GM23248 (cell line): Measurements from ENCODE around the gene TRMT1L. TPM values are rescaled to one million over a fixed set of nuclear protein-coding genes. Genes with fewer than 3 reads are reported as not detected.

Source experiments
- DNase-seq: peaks from one replicate; pipeline ENCODE4 v3.0.0-alpha.2; 2015
- H2AFZ ChIP-seq: fragments of 200-600 bp; sonication (generic); 2 replicates; pipeline ENCODE4 v1.6.1; 2016; ENCODE audit warnings: antibody characterized with exemption
- H3F3A ChIP-seq: fragments of 200-600 bp; sonication (generic); 2 replicates; pipeline ENCODE4 v1.6.1; 2016; ENCODE audit warnings: mild to moderate bottlenecking, antibody characterized with exemption, mixed run types; ENCODE audit not compliant: insufficient read depth
- H3K27ac ChIP-seq: fragments of 200-600 bp; sonication (generic); 2 replicates; pipeline ENCODE4 v1.5.1; 2016; ENCODE audit warnings: mild to moderate bottlenecking
- H3K27me3 ChIP-seq: fragments of 200-600 bp; sonication (generic); replicated peaks from 2 replicates; pipeline ENCODE4 v1.6.1; 2016; ENCODE audit warnings: mild to moderate bottlenecking; ENCODE audit not compliant: insufficient read depth
- H3K36me3 ChIP-seq: fragments of 200-600 bp; sonication (generic); 2 replicates; pipeline ENCODE4 v1.6.1; 2016; ENCODE audit warnings: low read depth, mild to moderate bottlenecking
- H3K4me1 ChIP-seq: fragments of 200-600 bp; sonication (generic); 2 replicates; pipeline ENCODE4 v1.6.1; 2016; ENCODE audit warnings: mild to moderate bottlenecking; ENCODE audit not compliant: insufficient read depth
- H3K4me2 ChIP-seq: fragments of 200-600 bp; sonication (generic); one replicate; pipeline ENCODE4 v1.6.1; 2016; ENCODE audit warnings: mild to moderate bottlenecking; ENCODE audit not compliant: unreplicated experiment
- H3K4me3 ChIP-seq: fragments of 200-600 bp; sonication (generic); 2 replicates; pipeline ENCODE4 v1.5.1; 2016; ENCODE audit warnings: mild to moderate bottlenecking
- H3K79me2 ChIP-seq: fragments of 200-600 bp; sonication (generic); 2 replicates; pipeline ENCODE4 v1.6.1; 2016; ENCODE audit warnings: mild to moderate bottlenecking; ENCODE audit not compliant: insufficient read depth
- H3K9ac ChIP-seq: fragments of 200-600 bp; sonication (generic); 2 replicates; pipeline ENCODE4 v1.6.1; 2016; ENCODE audit warnings: mild to moderate bottlenecking
- H3K9me2 ChIP-seq: fragments of 200-600 bp; sonication (generic); 2 replicates; pipeline ENCODE4 v1.6.1; 2016; ENCODE audit warnings: mixed run types, mild to moderate bottlenecking, moderate library complexity; ENCODE audit not compliant: insufficient read depth
- H3K9me3 ChIP-seq: fragments of 200-600 bp; sonication (generic); one replicate; pipeline ENCODE4 v1.6.1; 2017; ENCODE audit warnings: low read depth
- H4K20me1 ChIP-seq: fragments of 200-600 bp; sonication (generic); 2 replicates; pipeline ENCODE4 v1.6.0; 2016; ENCODE audit not compliant: insufficient read depth
- EZH2 ChIP-seq: fragments of 200-600 bp; sonication (generic); IDR thresholded peaks from 2 replicates; pipeline ENCODE4 v1.6.1; 2018; ENCODE audit warnings: antibody characterized with exemption, mild to moderate bottlenecking; ENCODE audit not compliant: insufficient read depth, poor library complexity, severe bottlenecking
- EZH2phosphoT487 ChIP-seq: fragments of 200-600 bp; sonication (generic); IDR thresholded peaks from 2 replicates; pipeline ENCODE4 v1.6.1; 2018; ENCODE audit warnings: antibody characterized with exemption, moderate library complexity, mild to moderate bottlenecking, low read depth; ENCODE audit not compliant: insufficient read depth
- WGBS, 2 experiments: methylation state at CpG; one replicate each; pipeline ENCODE4 v1.1.6; 2015 to 2017; ENCODE audit warnings: low lambda C conversion rate in 2 of 2, low coverage in 1 of 2; ENCODE audit errors: missing lambda C conversion rate in 2 of 2; 5-methylcytosine and 5-hydroxymethylcytosine counted together
- in situ Hi-C: fragments of 300-500 bp; cut with MboI; formaldehyde crosslinking; loops from 2 replicates; pipeline ENCODE4 v1.15.0; 2020
- polyA plus RNA-seq: library from polyadenylated mRNA; unstranded; fragments of >200 nt; fragmentation: Nextera tagmentation; extraction: Ambion mirVana; gene quantifications from 2 replicates; pipeline ENCODE4 v1.2.1, GENCODE V29; 2016
- total RNA-seq: library from RNA; depleted of rRNA; stranded (reverse); fragments of >200 nt; shearing (Covaris generic); gene quantifications from 2 replicates; pipeline ENCODE4 v1.2.3, GENCODE V29; 2014

TRMT1L gene
- total and polyA plus RNA-seq, 2 experiments from 2014 or later, result 9.2 to 13.2 TPM

GRCh38 chr1:185170291-185170848 is 13.6 kb upstream of the TRMT1L start:
- H3K36me3 ChIP-seq, result peaks cover 2% of the 10 kb centered on the region; the same call in 1 of the 2 replicates
- H3K4me2 ChIP-seq, result no peak overlapping the region
- H4K20me1 ChIP-seq, result no peaks in the 10 kb centered on the region
- WGBS, 2 experiments, result 31 to 33% methylated on average over 5 of the region's 5 CpGs
- no peaks in the 10 kb centered on the region for H3K79me2 ChIP-seq
- H3K27ac ChIP-seq, result no peak overlapping the region
- no peaks in the 10 kb centered on the region for H3F3A ChIP-seq
- no peak overlapping the region for H3K9ac ChIP-seq
- H3K4me3 ChIP-seq, result no peak overlapping the region
- in situ Hi-C loops, result loop anchor here (25.0 kb wide), 1 partner anchor 358 kb away; no protein-coding TSS in a partner anchor
- H2AFZ ChIP-seq, result 0 out of 2 replicates have a peak overlapping the region, but pooled peaks have one; percentile 3
- no peaks in the 10 kb centered on the region for H3K27me3 ChIP-seq
- no peaks in the 10 kb centered on the region for H3K4me1 ChIP-seq
- no peak for TF ChIP-seq EZH2phosphoT487
- TF ChIP-seq EZH2, result no peak
- H3K9me3 ChIP-seq, result no peaks in the 10 kb centered on the region
- DNase-seq, result peak; percentile 68
- no peaks in the 10 kb centered on the region for H3K9me2 ChIP-seq

- WGBS, 2 experiments, result 86 to 100% methylated on average over 1 of the region's 1 CpG
These were observed 9.4 kb upstream of the TRMT1L start for GRCh38 chr1:185166106-185166505.

GRCh38 chr1:185162491-185162890 is 5.7 kb upstream of the TRMT1L start:
- H3F3A ChIP-seq, result no peaks in the 10 kb centered on the region
- WGBS, 2 experiments, result 94 to 95% methylated on average over 4 of the region's 4 CpGs
- DNase-seq, result no peak
- peaks cover 13% of the 10 kb centered on the region for H3K79me2 ChIP-seq
- no peaks in the 10 kb centered on the region; the same call in 1 of the 2 replicates for H3K4me1 ChIP-seq
- H3K4me3 ChIP-seq, result no peak overlapping the region
- H3K27me3 ChIP-seq, result no peaks in the 10 kb centered on the region
- H2AFZ ChIP-seq, result no peak overlapping the region
- H4K20me1 ChIP-seq, result no peaks in the 10 kb centered on the region
- no peaks in the 10 kb centered on the region for H3K9me2 ChIP-seq
- no peak for TF ChIP-seq EZH2
- TF ChIP-seq EZH2phosphoT487, result no peak
- H3K27ac ChIP-seq, result no peak overlapping the region
- in situ Hi-C loops, result loop anchor here (10.0 to 25.0 kb wide), 2 partner anchors 168 to 350 kb away; no protein-coding TSS in a partner anchor
- no peaks in the 10 kb centered on the region for H3K36me3 ChIP-seq
- H3K9ac ChIP-seq, result no peak overlapping the region
- H3K4me2 ChIP-seq, result no peak overlapping the region
- H3K9me3 ChIP-seq, result no peaks in the 10 kb centered on the region

More at GRCh38 chr1:185166106-185166505, 9.4 kb upstream of the TRMT1L start:
- TF ChIP-seq EZH2phosphoT487 (no peak), EZH2 (no peak)
- Histone ChIP-seq H3K36me3 (no peaks in the 10 kb centered on the region), H3K9me2 (no peaks in the 10 kb centered on the region), H3K27ac (no peak overlapping the region), H3K27me3 (no peaks in the 10 kb centered on the region), H3K79me2 (no peaks in the 10 kb centered on the region), H2AFZ (no peak overlapping the region), H3K4me2 (no peak overlapping the region), H4K20me1 (no peaks in the 10 kb centered on the region), H3K4me1 (no peaks in the 10 kb centered on the region), H3K9ac (no peak overlapping the region), H3K9me3 (no peaks in the 10 kb centered on the region), H3K4me3 (no peak overlapping the region), H3F3A (no peaks in the 10 kb centered on the region)
- DNase-seq, result no peak
- in situ Hi-C loops, result loop anchor here (10.0 to 25.0 kb wide), 2 partner anchors 171 to 354 kb away; no protein-coding TSS in a partner anchor

GRCh38 chr1:185159966-185160365 is 3.2 kb upstream of the TRMT1L start:
- peaks cover 8% of the 10 kb centered on the region for H3F3A ChIP-seq
- no peaks in the 10 kb centered on the region for H4K20me1 ChIP-seq
- no peak for TF ChIP-seq EZH2phosphoT487
- TF ChIP-seq EZH2, result no peak
- peak; percentile 39 for DNase-seq
- H2AFZ ChIP-seq, result no peak overlapping the region
- H3K36me3 ChIP-seq, result no peaks in the 10 kb centered on the region
- no peaks in the 10 kb centered on the region for H3K27me3 ChIP-seq
- in situ Hi-C loops, result loop anchor here (10.0 to 25.0 kb wide), 2 partner anchors 165 to 348 kb away; no protein-coding TSS in a partner anchor
- peaks cover 22% of the 10 kb centered on the region for H3K79me2 ChIP-seq
- 97 to 99% methylated on average over 3 of the region's 3 CpGs for WGBS, 2 experiments
- no peak overlapping the region for H3K4me3 ChIP-seq
- no peak overlapping the region for H3K4me2 ChIP-seq
- H3K9me3 ChIP-seq, result no peaks in the 10 kb centered on the region
- no peaks in the 10 kb centered on the region for H3K9me2 ChIP-seq
- no peak overlapping the region for H3K9ac ChIP-seq
- peaks cover 7% of the 10 kb centered on the region for H3K4me1 ChIP-seq
- H3K27ac ChIP-seq, result no peak overlapping the region
